Lung (tissue), 12 donors: Measurements from ENCODE around the gene GSE1. TPM values are rescaled to one million over a fixed set of nuclear protein-coding genes. Genes with fewer than 3 reads are reported as not detected.

ENCODE experiments used
- ATAC-seq: fragments of 200-7000 bp; cut with Tn5 transposase; one replicate; pipeline ENCODE4 v1.9.1; 2020; ENCODE audit warnings: moderate number of reproducible peaks; ENCODE audit not compliant: insufficient read depth, low FRiP score
- DNase-seq, 3 donors: peaks; one replicate each; pipeline ENCODE4 v3.0.0-alpha.2; 2013 to 2017
- H3K27ac ChIP-seq, 2 donors: one replicate each; pipeline ENCODE4 v1.5.1; 2013; ENCODE audit warnings: mild to moderate bottlenecking in 2 of 2, moderate library complexity in 2 of 2, control low read depth in 1 of 2, inconsistent platforms in 1 of 2, low read depth in 1 of 2, low read length in 1 of 2
- H3K27me3 ChIP-seq, 3 donors: one replicate each; pipeline ENCODE4 v1.5.1; 2013; ENCODE audit warnings: low read length in 2 of 3; ENCODE audit not compliant: control insufficient read depth in 3 of 3, insufficient read depth in 3 of 3
- H3K36me3 ChIP-seq, 4 donors: one replicate each; pipeline ENCODE4 v1.5.1; 2013; ENCODE audit warnings: low read length in 4 of 4, mild to moderate bottlenecking in 1 of 4, moderate library complexity in 1 of 4; ENCODE audit not compliant: control insufficient read depth in 4 of 4, insufficient read depth in 4 of 4
- H3K4me1 ChIP-seq, 5 donors: one replicate each; pipeline ENCODE4 v1.5.1; 2013; ENCODE audit warnings: low read length in 5 of 5, mild to moderate bottlenecking in 2 of 5, moderate library complexity in 1 of 5; ENCODE audit not compliant: control insufficient read depth in 5 of 5, insufficient read depth in 5 of 5
- H3K4me3 ChIP-seq: one replicate; pipeline ENCODE4 v1.5.1; 2013; ENCODE audit warnings: mild to moderate bottlenecking, control low read depth, moderate library complexity
- H3K9ac ChIP-seq, 2 donors: one replicate each; pipeline ENCODE4 v1.5.1; 2013; ENCODE audit warnings: low read length in 2 of 2, control low read depth in 1 of 2; ENCODE audit not compliant: insufficient read depth in 1 of 2
- H3K9me3 ChIP-seq, 4 donors: one replicate each; pipeline ENCODE4 v1.5.1; 2013; ENCODE audit warnings: low read length in 3 of 4, mild to moderate bottlenecking in 1 of 4, moderate library complexity in 1 of 4; ENCODE audit not compliant: control insufficient read depth in 4 of 4, insufficient read depth in 3 of 4
- WGBS, 2 donors: extraction: QIAGEN DNeasy Blood & Tissue Kit; methylation state at CpG; one replicate each; pipeline ENCODE4 v1.1.7; 2013; 5-methylcytosine and 5-hydroxymethylcytosine counted together
- polyA plus RNA-seq, 2 donors: library from polyadenylated mRNA; stranded (reverse); fragments of 200-250 nt; gene quantifications; one replicate each; pipeline ENCODE4 v1.2.1, GENCODE V29; 2013
- total RNA-seq, 2 donors: library from RNA; depleted of rRNA in 1 of 2; stranded (reverse); fragments of >200 nt in 1 of 2; gene quantifications; one replicate each; pipeline ENCODE4 v1.2.1, GENCODE V29; 2014 to 2021
- TF ChIP-seq, protein P1 (sequence below): IDR thresholded peaks from 2 replicates; pipeline ENCODE4 v1.5.1; 2012; ENCODE audit warnings: mild to moderate bottlenecking; ENCODE audit errors: control extremely low read depth, extremely low read depth
- donor health status: control.
- donor health status: control.
- donor health status: Bipolar disorder and iron deficiency.
- donor health status: healthy.
- donor health status: DM: yes; HTN: yes; CAD: no.

The GSE1 gene
- total and polyA plus RNA-seq, 4 donors = 21.3 to 122 (median 74.7) TPM

GRCh38 chr16:85575920-85576319 lies 37.2 kb upstream of the GSE1 start:
- Histone ChIP-seq H3K4me3 (no peak overlapping the region), H3K9me3 (no peaks in the 10 kb centered on the region), H3K9ac (no peak overlapping the region), H3K27me3 (no peaks in the 10 kb centered on the region), H3K36me3 (peaks cover 0 to 5% (median 2%) of the 10 kb centered on the region in 4 donors), H3K27ac (peak overlapping the region in 1 of 2 donors; percentile 21), H3K4me1 (peaks cover 6 to 78% (median 55%) of the 10 kb centered on the region in 5 donors)
- no peak for DNase-seq
- ATAC-seq = no peak
- TF ChIP-seq, protein P1, sequence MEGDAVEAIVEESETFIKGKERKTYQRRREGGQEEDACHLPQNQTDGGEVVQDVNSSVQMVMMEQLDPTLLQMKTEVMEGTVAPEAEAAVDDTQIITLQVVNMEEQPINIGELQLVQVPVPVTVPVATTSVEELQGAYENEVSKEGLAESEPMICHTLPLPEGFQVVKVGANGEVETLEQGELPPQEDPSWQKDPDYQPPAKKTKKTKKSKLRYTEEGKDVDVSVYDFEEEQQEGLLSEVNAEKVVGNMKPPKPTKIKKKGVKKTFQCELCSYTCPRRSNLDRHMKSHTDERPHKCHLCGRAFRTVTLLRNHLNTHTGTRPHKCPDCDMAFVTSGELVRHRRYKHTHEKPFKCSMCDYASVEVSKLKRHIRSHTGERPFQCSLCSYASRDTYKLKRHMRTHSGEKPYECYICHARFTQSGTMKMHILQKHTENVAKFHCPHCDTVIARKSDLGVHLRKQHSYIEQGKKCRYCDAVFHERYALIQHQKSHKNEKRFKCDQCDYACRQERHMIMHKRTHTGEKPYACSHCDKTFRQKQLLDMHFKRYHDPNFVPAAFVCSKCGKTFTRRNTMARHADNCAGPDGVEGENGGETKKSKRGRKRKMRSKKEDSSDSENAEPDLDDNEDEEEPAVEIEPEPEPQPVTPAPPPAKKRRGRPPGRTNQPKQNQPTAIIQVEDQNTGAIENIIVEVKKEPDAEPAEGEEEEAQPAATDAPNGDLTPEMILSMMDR = no peak
- WGBS, 2 donors = 59 to 64% methylated on average over 5 of the region's 5 CpGs

GRCh38 chr16:85576944-85577343 lies 36.2 kb upstream of the GSE1 start:
- no peak overlapping the region for H3K9ac ChIP-seq
- peaks cover 0 to 5% (median 2%) of the 10 kb centered on the region in 4 donors for H3K36me3 ChIP-seq
- H3K4me1 ChIP-seq = peaks cover 6 to 79% (median 55%) of the 10 kb centered on the region in 5 donors
- H3K27me3 ChIP-seq = no peaks in the 10 kb centered on the region
- peak overlapping the region in 1 of 2 donors; percentile 9 for H3K27ac ChIP-seq
- TF ChIP-seq, protein P1 = no peak
- no peaks in the 10 kb centered on the region for H3K9me3 ChIP-seq
- WGBS, 2 donors = 70 to 82% methylated on average over 12 of the region's 12 CpGs
- DNase-seq = no peak
- H3K4me3 ChIP-seq = no peak overlapping the region
- ATAC-seq = no peak

DNA sequence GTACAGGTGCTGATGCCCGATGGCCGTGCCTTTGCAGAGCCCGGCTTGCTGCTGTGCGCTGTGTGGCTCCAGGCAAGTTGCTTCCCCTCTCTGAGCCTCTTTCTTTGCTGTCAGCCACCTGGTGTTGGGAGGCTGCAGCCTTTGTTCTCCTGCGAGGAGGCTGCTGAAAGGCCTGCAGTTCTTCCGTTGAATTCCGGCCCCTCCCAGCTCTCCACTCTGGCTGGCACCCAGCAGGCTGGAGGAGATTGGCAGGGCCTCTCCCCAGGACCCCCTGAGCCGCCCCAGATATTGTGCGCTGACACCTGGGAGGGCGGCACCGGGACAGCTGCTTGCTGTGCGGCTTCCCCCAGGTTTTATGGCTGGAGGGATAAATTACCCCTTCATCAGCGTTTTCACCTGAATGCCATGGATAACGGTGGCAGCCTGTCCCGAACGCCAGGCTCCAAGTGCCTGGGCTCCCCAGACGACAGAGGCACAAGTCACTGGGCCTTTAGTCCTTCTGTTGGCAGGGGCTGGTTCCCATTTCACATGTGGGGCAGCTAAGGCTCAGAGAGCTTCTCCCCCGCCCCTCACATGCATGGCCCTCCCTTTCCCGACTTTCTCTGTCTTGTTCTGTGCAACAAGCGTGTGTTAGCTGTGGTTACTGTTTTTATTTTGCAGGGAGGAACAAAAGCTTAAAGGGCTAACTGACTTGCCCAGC lies 35.1 kb upstream of the GSE1 start:
- no peaks in the 10 kb centered on the region for H3K27me3 ChIP-seq
- TF ChIP-seq, protein P1 = no peak
- ATAC-seq (no peak), DNase-seq (no peak)
- H3K4me1 ChIP-seq = peaks cover 6 to 90% (median 54%) of the 10 kb centered on the region in 5 donors
- H3K9ac ChIP-seq = no peak overlapping the region
- peak overlapping the region in 1 of 2 donors; percentile 15 for H3K27ac ChIP-seq
- no peaks in the 10 kb centered on the region for H3K9me3 ChIP-seq
- WGBS, 2 donors = 76 to 80% methylated on average over 19 to 20 of the region's 20 CpGs
- H3K36me3 ChIP-seq = peaks cover 0 to 5% (median 0%) of the 10 kb centered on the region in 4 donors
- no peak overlapping the region for H3K4me3 ChIP-seq
